Measurements from ENCODE around the gene POU5F2. TPM values are rescaled to one million over a fixed set of nuclear protein-coding genes. Genes with fewer than 3 reads are reported as not detected.
A peak's percentile ranks its signal among the peaks of the same experiment; 100 is the strongest.

Gene POU5F2
- total RNA-seq, 4 donors from 2014 or later = 0.73 to 3.8 (median 2.2) TPM

- TF ChIP-seq POLR2A (IDR thresholded peaks at IDR 0.05) (no peak), CTCF (IDR thresholded peaks at IDR 0.05) (no peak)
- intact Hi-C loops (cut with DNase I) = no loop called here
- Histone ChIP-seq H3K27ac (no peak overlapping the region), H3K27me3 (no peaks in the 10 kb centered on the region), H3K4me1 (peaks cover 0 to 15% (median 6%) of the 10 kb centered on the region in 3 donors), H3K36me3 (peaks cover 0 to 10% (median 0%) of the 10 kb centered on the region in 3 donors), H3K4me3 (no peak overlapping the region), H3K9me3 (no peaks in the 10 kb centered on the region)
- WGBS, 2 donors = 96 to 100% methylated on average over 2 of the region's 2 CpGs
- no peak for DNase-seq
Measured at GRCh38 chr5:93785475-93785874, 44.1 kb upstream of the POU5F2 start.

GRCh38 chr5:93782978-93783377 is 41.6 kb upstream of the POU5F2 start:
- H3K27ac ChIP-seq = no peak overlapping the region
- H3K4me1 ChIP-seq = no peaks in the 10 kb centered on the region
- H3K4me3 ChIP-seq = no peak overlapping the region
- no peak for DNase-seq
- no peaks in the 10 kb centered on the region for H3K9me3 ChIP-seq
- 83 to 85% methylated on average over 1 of the region's 1 CpG for WGBS, 2 donors
- intact Hi-C loops (cut with DNase I) = no loop called here
- H3K36me3 ChIP-seq = peaks cover 0 to 14% (median 0%) of the 10 kb centered on the region in 3 donors
- TF ChIP-seq POLR2A (IDR thresholded peaks at IDR 0.05) = no peak
- TF ChIP-seq CTCF (IDR thresholded peaks at IDR 0.05) = no peak
- no peaks in the 10 kb centered on the region for H3K27me3 ChIP-seq

- H3K4me3 ChIP-seq = no peak overlapping the region
- WGBS, 2 donors = 81 to 84% methylated on average over 3 of the region's 3 CpGs
- TF ChIP-seq CTCF (IDR thresholded peaks at IDR 0.05) = no peak
- TF ChIP-seq POLR2A (IDR thresholded peaks at IDR 0.05) = no peak
- intact Hi-C loops (cut with DNase I) = no loop called here
- no peak overlapping the region for H3K27ac ChIP-seq
- H3K4me1 ChIP-seq = no peaks in the 10 kb centered on the region
- H3K36me3 ChIP-seq = peaks cover 0 to 45% (median 0%) of the 10 kb centered on the region in 3 donors
- no peaks in the 10 kb centered on the region for H3K9me3 ChIP-seq
- H3K27me3 ChIP-seq = no peaks in the 10 kb centered on the region
- no peak for DNase-seq
Measured at GRCh38 chr5:93777620-93778019, 36.2 kb upstream of the POU5F2 start.

- H3K36me3 ChIP-seq = no peaks in the 10 kb centered on the region
Measured at GRCh38 chr5:93756372-93756771, 15.0 kb upstream of the POU5F2 start.

GRCh38 chr5:93755716-93756115 is 14.3 kb upstream of the POU5F2 start:
- peaks cover 0 to 34% (median 3%) of the 10 kb centered on the region in 3 donors for H3K4me1 ChIP-seq
- DNase-seq = no peak
- H3K27ac ChIP-seq = peak overlapping the region; percentile 50 to 79 (median 72)
- no peaks in the 10 kb centered on the region for H3K27me3 ChIP-seq
- peak overlapping the region; percentile 16 to 37 (median 30) for H3K4me3 ChIP-seq
- TF ChIP-seq POLR2A (IDR thresholded peaks at IDR 0.05) = no peak
- TF ChIP-seq CTCF (IDR thresholded peaks at IDR 0.05) = no peak
- H3K36me3 ChIP-seq = no peaks in the 10 kb centered on the region
- H3K9me3 ChIP-seq = peaks cover 0 to 8% (median 3%) of the 10 kb centered on the region in 3 donors
- intact Hi-C loops (cut with DNase I) = no loop called here
- WGBS, 2 donors = 23 to 55% methylated on average over 4 to 6 of the region's 10 CpGs

More at GRCh38 chr5:93756372-93756771, 15.0 kb upstream of the POU5F2 start:
- 40 to 95% methylated on average over 1 to 4 of the region's 5 CpGs for WGBS, 2 donors
- TF ChIP-seq CTCF (IDR thresholded peaks at IDR 0.05) (no peak), POLR2A (IDR thresholded peaks at IDR 0.05) (no peak)
- Histone ChIP-seq H3K4me3 (peak overlapping the region in 1 of 4 donors; percentile 32), H3K9me3 (peaks cover 0 to 9% (median 8%) of the 10 kb centered on the region in 3 donors), H3K27me3 (no peaks in the 10 kb centered on the region), H3K4me1 (peaks cover 0 to 34% (median 3%) of the 10 kb centered on the region in 3 donors), H3K27ac (peak overlapping the region in 3 of 4 donors; percentile 70 to 79 (median 75))
- intact Hi-C loops (cut with DNase I) = no loop called here
- DNase-seq = no peak
